ENCODE data around the gene PROX1. TPM values are rescaled to one million over a fixed set of nuclear protein-coding genes. Genes with fewer than 3 reads are reported as not detected.
A peak's percentile ranks its signal among the peaks of the same experiment; 100 is the strongest.

The PROX1 gene
- total and polyA plus RNA-seq, 3 donors from 2014 or later: 4.2 to 19.1 (median 6.5) TPM

GRCh38 chr1:214013614-214014377 lies 26.0 kb downstream of the PROX1 start:
- peaks cover 2% of the 10 kb centered on the region for H3K4me1 ChIP-seq
- peak overlapping the region in 1 of 2 donors; percentile 27 for H3K4me3 ChIP-seq
- no peaks in the 10 kb centered on the region for H3K36me3 ChIP-seq (ENCODE audit: low read depth, missing control alignments)
- DNase-seq: no peak
- intact Hi-C loops (cut with DNase I; ENCODE audit: low total_unique reads): no loop called here
- WGBS, 2 donors: 53 to 79% methylated on average over 15 of the region's 15 CpGs
- TF ChIP-seq, protein P1, sequence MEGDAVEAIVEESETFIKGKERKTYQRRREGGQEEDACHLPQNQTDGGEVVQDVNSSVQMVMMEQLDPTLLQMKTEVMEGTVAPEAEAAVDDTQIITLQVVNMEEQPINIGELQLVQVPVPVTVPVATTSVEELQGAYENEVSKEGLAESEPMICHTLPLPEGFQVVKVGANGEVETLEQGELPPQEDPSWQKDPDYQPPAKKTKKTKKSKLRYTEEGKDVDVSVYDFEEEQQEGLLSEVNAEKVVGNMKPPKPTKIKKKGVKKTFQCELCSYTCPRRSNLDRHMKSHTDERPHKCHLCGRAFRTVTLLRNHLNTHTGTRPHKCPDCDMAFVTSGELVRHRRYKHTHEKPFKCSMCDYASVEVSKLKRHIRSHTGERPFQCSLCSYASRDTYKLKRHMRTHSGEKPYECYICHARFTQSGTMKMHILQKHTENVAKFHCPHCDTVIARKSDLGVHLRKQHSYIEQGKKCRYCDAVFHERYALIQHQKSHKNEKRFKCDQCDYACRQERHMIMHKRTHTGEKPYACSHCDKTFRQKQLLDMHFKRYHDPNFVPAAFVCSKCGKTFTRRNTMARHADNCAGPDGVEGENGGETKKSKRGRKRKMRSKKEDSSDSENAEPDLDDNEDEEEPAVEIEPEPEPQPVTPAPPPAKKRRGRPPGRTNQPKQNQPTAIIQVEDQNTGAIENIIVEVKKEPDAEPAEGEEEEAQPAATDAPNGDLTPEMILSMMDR (IDR thresholded peaks at IDR 0.05): no peak
- TF ChIP-seq POLR2A (IDR thresholded peaks at IDR 0.05): no peak
- no peaks in the 10 kb centered on the region for H3K9me3 ChIP-seq
- H3K27me3 ChIP-seq: no peaks in the 10 kb centered on the region
- no peak overlapping the region for H3K27ac ChIP-seq

DNA sequence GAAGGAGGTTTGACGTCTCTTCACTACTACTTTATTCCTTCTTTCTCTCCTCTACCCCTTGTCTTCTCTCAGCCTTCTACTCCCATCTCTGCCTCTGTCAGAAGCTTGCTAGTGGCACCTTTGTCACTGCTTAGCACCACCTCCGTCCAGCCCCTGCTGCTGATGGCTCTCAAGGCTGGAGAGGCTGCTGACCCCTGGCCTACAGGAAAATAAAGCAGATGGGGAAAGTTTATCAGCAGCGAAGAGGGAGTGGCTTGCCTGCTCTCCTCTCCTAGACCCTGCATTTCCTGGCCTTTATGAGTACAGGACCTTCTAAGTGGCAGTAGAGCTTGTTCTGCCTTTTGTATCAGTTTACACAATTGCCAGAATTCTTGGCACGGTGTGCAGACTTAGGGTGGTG lies 27.0 kb downstream of the PROX1 start:
- Histone ChIP-seq H3K27me3 (no peaks in the 10 kb centered on the region), H3K4me3 (peak overlapping the region in 1 of 2 donors; percentile 27), H3K27ac (no peak overlapping the region), H3K36me3 (ENCODE audit: low read depth, missing control alignments) (no peaks in the 10 kb centered on the region), H3K4me1 (no peaks in the 10 kb centered on the region), H3K9me3 (no peaks in the 10 kb centered on the region)
- 52 to 66% methylated on average over 4 of the region's 4 CpGs for WGBS, 2 donors
- DNase-seq: no peak
- TF ChIP-seq POLR2A (IDR thresholded peaks at IDR 0.05): no peak
- TF ChIP-seq, protein P1 (IDR thresholded peaks at IDR 0.05): no peak
- intact Hi-C loops (cut with DNase I; ENCODE audit: low total_unique reads): no loop called here

DNA sequence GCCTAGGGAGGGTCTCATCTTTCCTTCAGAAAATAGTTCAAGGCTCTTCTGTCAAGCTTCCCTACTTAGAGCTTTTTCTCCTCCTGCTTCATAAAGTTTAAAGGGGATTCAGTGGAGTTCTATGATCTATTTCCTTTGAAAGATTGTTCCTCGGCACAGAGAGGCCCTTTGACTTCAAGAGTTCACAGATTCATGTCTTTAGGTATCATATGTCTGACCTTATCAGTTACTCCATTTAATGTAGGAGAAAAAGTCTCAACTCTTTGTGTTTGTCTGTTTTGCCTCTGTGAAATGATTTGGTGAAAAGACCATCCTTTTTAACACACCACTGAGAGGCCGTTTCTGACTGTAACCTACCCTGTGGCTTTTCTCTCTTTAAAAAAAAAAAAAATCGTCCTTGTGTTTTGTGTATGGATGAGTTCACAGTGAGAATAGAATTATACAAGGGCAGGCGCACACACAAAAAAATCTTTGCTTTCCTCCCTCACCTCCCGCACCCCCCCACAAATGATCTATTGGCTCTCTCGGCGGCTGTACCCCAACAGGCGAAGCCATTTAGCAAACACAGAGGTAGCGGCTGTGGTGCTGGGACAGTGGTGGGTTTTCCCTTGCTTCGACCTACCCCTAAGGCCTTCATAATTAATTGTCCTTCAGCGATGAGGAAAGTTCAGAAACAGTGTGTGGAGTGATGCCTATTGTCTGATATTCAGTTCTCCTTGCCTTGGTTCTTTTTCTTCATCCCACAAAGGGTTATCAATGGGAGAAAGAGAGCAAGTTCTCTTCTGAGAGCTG lies 29.6 kb downstream of the PROX1 start:
- DNase-seq: no peak
- intact Hi-C loops (cut with DNase I; ENCODE audit: low total_unique reads): no loop called here
- Histone ChIP-seq H3K4me3 (no peak overlapping the region), H3K9me3 (no peaks in the 10 kb centered on the region), H3K27me3 (no peaks in the 10 kb centered on the region), H3K36me3 (ENCODE audit: low read depth, missing control alignments) (no peaks in the 10 kb centered on the region), H3K27ac (no peak overlapping the region), H3K4me1 (no peaks in the 10 kb centered on the region)
- WGBS, 2 donors: 89 to 91% methylated on average over 11 of the region's 11 CpGs
- no peak for TF ChIP-seq POLR2A (IDR thresholded peaks at IDR 0.05)
- TF ChIP-seq, protein P1 (IDR thresholded peaks at IDR 0.05): no peak

DNA sequence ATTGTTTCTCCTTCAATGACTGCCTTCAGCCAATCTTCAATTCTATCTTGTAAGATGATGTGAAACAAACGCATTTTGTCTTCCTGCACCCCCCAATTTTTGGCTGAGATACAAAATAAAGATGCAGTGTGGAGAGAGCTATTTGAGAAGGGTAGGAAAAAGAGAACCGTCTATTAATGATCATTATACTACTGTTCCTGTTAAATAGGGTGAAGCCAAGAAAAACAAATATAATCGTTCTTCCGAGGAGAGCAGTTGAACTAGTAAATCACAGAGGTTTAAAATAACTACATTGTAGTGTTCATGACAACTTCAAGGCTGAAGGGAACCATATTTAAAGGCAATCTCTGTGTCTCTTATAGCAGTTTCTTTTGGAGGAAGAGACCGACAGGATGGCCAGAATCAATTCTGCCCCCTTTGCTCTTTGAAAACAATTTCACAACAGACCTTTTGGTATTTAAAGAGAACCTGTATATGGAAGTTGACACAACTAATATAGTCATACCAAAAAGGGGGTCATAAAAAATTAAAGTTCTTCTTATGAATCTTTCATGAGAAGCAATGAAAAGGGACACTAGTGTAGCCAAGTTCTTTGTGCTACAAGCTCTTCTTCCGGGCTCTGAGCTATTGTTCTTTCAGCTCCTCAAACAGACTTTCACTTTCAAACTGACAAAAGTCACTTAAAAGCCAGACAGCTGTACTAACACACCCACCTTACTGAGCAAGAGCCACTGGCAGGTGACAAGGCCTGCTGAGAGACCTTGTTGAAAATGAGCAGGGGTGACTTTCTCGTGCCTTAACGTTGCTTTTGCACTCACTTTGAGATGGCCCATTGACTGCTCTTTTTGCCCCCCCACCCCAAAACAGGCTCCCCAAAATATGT lies 30.9 kb downstream of the PROX1 start:
- H3K27ac ChIP-seq: no peak overlapping the region
- no peaks in the 10 kb centered on the region for H3K27me3 ChIP-seq
- no peaks in the 10 kb centered on the region for H3K36me3 ChIP-seq (ENCODE audit: low read depth, missing control alignments)
- 61 to 64% methylated on average over 8 of the region's 8 CpGs for WGBS, 2 donors
- H3K4me1 ChIP-seq: no peaks in the 10 kb centered on the region
- no peaks in the 10 kb centered on the region for H3K9me3 ChIP-seq
- TF ChIP-seq, protein P1 (IDR thresholded peaks at IDR 0.05): no peak
- no peak for TF ChIP-seq POLR2A (IDR thresholded peaks at IDR 0.05)
- H3K4me3 ChIP-seq: no peak overlapping the region
- DNase-seq: no peak
- intact Hi-C loops (cut with DNase I; ENCODE audit: low total_unique reads): no loop called here

All from testis (tissue), 3 donors.